GM18508 (cell line): ENCODE results near the gene HOTAIR.

ENCODE experiments used
- ATAC-seq: cut with Tn5 transposase; IDR thresholded peaks from one replicate; pipeline ENCODE4 v1.9.1; 2021; ENCODE audit warnings: moderate number of reproducible peaks; ENCODE audit not compliant: insufficient read depth, unreplicated experiment

Gene HOTAIR

GRCh38 chr12:53931844-53932581 lies 42.7 kb downstream of the HOTAIR start:
- ATAC-seq, result no peak

- ATAC-seq, result no peak
These were observed 44.0 kb downstream of the HOTAIR start for GRCh38 chr12:53930591-53931255.

- no peak for ATAC-seq
These were observed 45.2 kb downstream of the HOTAIR start for GRCh38 chr12:53929527-53929926.

- no peak for ATAC-seq
These were observed 46.5 kb downstream of the HOTAIR start for GRCh38 chr12:53928054-53928835.

GRCh38 chr12:53927220-53928029 lies 47.3 kb downstream of the HOTAIR start:
- no peak for ATAC-seq

GRCh38 chr12:53924521-53925405 lies 50.0 kb downstream of the HOTAIR start:
- no peak for ATAC-seq

- ATAC-seq, result no peak
These were observed 57.7 kb downstream of the HOTAIR start for GRCh38 chr12:53916788-53917655.
